VCaP (cell line): ENCODE data around the gene MAB21L4.

Experiments
- H3K27ac ChIP-seq: fragments of 450-650 bp; 2 replicates; pipeline ENCODE4 v1.5.1; 2017
- TF ChIP-seq, protein P1 (sequence below): fragments of 450-650 bp; conservative IDR thresholded peaks from 2 replicates; pipeline ENCODE4 v1.5.1; 2017; ENCODE audit warnings: mild to moderate bottlenecking, moderate library complexity

The MAB21L4 gene

DNA sequence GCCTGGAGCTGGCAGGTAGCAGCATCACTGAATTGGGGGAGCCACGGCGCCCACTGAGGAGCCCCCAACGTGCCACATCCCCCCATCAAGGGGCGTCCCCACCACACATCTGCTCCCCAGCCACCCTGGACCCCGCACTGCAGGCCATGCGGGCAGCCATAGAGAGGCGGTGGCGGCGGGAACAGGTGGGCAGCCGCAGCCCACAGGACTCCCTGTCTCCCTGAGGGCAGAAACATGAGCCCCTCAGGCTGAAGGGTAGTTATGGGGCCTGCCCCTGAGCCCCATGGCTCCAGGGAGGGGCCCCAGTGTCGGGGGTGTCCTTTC is 36.7 kb upstream of the MAB21L4 start:
- TF ChIP-seq, protein P1, sequence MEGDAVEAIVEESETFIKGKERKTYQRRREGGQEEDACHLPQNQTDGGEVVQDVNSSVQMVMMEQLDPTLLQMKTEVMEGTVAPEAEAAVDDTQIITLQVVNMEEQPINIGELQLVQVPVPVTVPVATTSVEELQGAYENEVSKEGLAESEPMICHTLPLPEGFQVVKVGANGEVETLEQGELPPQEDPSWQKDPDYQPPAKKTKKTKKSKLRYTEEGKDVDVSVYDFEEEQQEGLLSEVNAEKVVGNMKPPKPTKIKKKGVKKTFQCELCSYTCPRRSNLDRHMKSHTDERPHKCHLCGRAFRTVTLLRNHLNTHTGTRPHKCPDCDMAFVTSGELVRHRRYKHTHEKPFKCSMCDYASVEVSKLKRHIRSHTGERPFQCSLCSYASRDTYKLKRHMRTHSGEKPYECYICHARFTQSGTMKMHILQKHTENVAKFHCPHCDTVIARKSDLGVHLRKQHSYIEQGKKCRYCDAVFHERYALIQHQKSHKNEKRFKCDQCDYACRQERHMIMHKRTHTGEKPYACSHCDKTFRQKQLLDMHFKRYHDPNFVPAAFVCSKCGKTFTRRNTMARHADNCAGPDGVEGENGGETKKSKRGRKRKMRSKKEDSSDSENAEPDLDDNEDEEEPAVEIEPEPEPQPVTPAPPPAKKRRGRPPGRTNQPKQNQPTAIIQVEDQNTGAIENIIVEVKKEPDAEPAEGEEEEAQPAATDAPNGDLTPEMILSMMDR = no peak
- H3K27ac ChIP-seq = no peak overlapping the region

DNA sequence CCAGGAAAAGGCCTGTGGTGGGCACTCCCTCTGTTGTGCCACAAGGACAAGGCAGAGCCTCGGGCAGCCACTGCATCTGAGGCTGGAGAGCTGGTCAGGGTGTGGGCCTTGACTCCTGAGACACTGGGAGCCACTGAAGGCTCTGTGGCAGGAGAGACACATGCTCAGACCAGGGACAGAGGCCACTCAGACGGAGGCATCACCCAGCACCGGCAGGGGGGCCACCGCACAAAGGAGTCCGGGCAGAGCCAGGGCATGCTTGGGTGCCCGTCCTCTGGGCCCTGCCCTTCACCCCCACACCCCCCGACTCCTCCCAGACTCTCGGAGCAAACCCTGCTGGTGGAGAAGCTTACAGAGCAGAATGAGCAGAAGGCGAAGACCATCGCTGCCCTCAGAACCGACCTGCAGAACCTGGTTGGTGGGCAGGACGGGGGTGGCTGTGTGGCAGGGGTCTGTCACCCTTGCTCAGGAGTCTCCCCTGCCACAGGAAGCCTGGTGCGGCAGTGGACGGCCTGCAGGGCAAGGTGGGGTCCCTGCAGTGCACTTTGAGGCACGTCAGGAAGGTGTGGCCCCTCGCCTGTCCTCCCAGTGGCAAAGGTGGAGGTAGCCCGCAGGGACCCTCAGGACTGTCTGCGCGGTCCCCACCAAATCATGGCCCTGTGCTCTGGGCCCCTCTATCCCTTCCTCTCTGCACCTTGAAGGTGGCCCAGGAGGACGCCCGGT is 36.2 kb upstream of the MAB21L4 start:
- no peak overlapping the region for H3K27ac ChIP-seq
- TF ChIP-seq, protein P1 = no peak

DNA sequence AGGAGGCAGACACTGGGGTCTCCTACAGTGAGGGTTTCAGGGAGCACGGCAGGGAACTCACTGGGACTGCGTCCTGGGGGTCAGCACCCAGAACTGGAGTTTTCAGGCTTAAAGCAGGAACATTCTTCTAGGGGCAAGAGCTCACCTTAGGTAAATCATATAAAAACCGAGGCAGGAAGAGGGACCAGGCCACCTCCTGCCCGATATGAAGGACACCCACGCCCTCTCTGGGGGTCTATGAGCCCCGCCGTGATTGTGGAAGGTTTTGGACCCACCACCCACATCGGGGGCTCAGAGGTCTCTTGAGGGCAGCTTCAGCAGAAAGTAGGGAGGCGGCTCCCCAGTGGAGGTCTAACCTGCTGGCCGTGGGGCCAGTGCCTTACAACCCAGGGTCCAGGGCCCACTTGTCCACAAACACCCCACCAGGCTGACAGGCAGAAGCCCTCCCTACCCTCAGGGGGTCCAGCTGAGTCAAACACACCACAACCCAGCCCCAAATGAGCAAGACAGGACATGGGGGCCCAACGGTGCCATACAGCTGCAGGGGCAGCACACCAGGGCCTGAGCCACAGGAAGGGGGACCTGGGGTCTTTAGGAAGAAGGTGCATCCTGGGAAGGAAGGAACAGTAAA is 35.5 kb upstream of the MAB21L4 start:
- H3K27ac ChIP-seq = no peak overlapping the region
- TF ChIP-seq, protein P1 = no peak

DNA sequence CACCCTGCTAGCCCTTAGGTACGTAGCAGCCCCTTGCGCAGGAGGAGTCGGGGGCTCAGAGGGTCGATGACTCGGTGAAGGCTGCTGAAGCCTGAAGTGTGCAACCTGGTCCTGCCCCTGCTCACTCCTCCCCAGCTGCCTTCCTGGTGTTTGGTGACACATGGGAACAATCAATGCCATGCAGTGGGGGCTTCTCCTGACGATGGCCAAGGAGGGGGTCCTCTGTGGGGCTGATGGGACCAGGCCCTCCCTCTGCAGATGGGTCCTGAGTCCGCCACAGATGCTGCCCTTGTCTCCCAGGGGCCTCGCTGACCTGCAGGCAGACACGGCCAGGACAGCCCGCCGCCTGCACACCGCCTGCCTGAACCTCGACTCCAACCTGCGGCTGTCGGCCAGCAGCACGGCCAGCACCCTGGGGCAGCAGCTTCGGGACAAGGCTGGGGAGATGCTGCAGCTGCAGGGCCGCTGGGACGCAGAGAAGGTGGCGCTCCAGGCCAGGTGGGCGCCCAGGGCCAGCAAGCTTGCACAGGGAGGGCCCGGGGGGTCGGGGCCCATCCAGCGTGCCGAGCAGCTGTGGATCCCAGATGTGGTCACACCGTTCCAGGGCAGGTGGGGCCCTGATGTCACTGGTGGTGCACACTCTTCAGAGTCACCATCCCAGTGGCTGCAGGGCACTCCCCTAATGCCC is 34.8 kb upstream of the MAB21L4 start:
- H3K27ac ChIP-seq = no peak overlapping the region
- TF ChIP-seq, protein P1 = no peak

DNA sequence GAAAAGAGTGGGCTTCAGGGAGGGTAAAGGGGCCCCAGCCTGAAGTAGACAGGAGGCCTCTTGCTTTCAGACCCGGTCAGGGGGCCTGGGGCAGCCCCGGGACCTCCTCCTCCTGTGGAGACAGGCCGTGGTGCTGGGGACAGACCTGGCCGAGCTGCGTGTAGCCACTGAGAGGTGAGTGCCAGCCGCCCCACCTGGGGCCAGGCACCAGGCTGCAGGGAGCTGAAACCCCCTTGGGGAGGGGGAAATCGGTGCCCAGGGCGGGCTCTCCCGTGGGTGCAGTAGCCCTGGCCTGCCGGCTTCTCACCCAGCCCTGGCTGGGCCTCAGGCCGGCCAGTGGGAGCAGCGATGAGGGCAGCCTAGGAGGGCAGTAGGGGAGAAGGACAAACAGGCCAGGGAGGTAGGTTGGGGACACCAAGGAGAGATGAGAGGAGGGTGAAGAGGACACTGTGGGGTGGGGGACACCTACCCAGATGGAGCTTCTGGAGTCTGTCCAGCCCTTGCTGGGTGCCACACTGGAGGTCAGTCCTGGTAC is 34.2 kb upstream of the MAB21L4 start:
- no peak overlapping the region for H3K27ac ChIP-seq
- TF ChIP-seq, protein P1 = no peak

DNA sequence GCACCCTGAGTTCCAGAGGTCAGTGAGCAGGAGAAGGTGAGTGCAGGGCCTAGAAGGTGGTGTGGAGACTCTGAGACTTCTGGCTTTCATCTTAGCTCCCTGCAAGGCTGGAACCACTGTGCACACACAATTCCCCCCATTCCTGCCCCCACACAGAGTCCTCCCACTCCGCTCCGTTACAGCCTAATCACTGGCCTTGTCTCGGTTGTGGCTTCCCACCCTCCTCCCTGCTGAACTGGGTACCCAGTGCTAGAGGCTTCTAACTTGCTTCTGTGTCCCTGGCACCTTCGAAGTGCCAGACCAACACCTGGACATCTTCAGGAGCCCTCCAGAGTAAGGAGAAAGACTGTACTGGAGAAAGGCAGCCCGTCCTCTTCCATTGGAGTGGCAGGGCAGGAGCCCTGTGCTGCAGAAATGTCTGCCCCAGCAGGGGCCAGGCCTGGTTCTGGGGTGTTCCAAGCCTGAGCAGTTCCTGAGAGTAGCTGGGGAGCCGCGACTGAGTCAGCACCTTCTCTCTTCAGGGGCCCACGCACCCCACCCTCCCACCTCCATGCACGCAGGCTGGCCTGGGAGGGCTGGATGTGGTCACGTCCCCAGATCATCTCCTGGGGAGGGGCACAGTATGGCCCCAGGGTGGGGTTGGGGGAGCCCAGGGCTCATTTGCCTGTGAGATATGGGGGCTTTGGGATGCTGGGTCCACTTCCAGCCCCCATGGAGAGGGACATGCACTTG is 33.6 kb upstream of the MAB21L4 start:
- TF ChIP-seq, protein P1 = no peak
- H3K27ac ChIP-seq = no peak overlapping the region
